COR-L47 (cell line): ENCODE results near the gene EEPD1.
"Not testable (repeated sequence)": the region's sequence is repeated elsewhere in the genome, so short reads cannot be mapped to it uniquely, and the experiment has no call there.

Source experiments
- DNase-seq: peaks from one replicate; lab custom pipeline; 2025; lab: John Stamatoyannopoulos, UW

The EEPD1 gene

DNA sequence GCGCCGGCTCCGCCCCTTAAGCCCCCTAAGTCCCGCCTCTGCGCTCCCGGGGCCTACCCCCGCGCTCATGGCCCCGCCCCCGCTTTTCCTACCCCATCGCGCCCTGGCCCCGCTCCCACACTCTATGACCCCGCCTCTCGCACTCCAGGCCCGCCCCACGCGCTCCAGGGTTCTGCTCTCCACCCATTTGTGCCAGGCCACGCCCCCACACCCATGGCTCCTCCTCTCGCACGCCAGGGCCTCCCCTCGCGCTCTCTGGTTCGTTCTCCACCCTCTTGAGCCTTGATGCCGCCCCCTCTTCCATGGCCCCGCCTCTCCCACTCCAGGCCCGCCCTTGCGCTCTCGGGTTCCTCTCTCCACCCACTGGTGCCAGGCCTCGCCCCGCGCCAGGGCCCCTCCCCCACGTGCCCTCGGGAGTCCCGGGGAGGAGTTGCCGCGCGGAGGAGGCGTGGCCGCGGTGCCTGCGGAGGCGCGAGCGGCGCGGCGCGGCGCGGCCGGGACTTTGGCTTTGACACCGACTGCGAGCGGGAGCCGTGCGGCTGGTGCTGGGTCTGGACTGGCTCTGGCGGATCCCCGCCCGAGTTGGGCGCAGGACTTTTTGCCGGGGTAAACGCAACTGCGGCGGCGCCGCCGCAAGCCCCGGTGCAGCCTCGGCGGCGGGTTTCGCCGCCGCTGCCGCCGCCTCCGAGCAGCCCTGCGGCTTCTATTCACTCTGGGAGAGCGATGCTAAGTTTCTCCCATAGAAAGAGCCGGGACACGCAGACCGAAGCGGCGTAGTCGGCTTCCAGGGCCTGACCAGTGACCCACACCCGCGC lies at the start of gene EEPD1:
TSS of gene EEPD1 (plus strand) at position 499 of the 815 bp plus-strand sequence. CDS start 1,071 bp downstream, outside the sequence.
- DNase-seq = peak; percentile 89

DNA sequence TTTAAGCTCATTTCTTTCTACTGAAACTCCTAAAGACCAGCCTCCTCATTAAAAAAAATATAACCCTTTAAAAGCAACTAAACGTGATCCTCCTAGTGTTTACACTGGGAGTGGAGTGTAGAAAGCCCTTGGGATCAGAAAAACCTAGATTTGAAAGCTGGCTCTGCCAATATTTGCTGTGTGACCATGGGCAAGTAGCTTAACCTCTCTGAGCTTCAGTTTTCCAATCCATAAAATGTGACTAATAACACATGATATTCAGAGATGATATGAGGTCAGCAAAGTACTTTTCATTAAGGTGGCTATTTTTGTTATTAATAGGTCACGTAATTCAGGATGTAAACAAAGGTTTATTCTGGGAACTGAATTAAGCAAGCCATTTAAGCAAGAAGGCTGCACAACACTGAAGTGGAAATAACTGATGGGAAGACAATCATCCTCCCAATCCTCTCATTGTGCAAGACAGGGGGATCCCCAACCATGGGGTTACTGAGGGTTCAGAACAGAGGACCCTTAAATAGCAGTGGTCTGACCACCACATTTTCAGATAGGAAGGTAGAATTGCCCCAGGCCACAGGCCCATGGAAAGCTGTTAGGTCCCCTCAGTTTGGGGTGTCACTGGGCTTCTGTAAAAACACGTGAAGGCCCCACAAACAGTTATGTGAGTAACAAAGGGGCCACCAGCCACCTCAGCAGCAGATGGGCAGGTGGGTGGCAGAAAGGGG lies 49.1 kb upstream of the EEPD1 start:
- DNase-seq = no peak

DNA sequence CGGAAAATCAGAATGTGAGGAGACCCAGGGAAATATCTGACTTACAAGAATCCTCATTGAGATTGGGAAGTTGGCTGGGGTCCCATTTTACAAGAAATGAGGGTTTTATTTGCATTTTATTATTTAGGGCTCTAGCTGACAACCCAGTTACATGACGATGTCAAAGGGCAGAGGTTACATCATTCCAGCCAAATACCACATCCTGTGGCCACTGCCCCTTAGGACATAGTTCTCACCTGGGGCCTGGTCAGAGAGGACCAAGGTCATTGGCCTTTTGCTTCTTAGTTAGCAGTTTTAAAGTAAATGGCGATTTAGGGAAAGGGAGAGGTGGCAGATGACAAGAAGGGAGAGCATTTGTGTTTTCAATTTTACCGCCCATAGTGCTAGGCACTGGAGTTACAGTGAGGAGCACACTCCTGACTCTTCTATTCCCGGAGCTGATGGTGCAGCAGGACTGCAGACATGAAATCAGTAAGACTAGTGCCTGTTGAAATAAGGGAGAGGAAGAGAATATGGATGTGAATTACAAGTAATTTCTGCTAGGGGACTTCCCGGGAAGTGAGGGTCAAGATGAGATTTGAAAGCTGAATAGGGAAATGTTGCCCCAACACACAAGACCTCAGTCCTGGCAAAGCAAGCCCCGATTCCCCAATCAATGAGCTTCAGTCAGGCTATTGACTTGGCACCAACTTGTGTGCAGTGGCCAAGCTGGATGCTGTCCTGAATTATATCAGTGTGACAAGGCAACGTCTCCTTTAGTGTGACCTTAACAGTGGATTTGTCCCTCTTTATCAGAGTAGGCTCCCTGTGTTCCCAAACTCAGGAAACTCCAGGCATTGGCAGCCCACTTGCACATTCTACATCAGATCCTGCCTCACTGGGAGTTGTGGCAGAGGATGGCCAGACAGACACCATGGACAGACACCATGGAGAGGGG lies 45.8 kb upstream of the EEPD1 start:
- DNase-seq = not testable (repeated sequence)

DNA sequence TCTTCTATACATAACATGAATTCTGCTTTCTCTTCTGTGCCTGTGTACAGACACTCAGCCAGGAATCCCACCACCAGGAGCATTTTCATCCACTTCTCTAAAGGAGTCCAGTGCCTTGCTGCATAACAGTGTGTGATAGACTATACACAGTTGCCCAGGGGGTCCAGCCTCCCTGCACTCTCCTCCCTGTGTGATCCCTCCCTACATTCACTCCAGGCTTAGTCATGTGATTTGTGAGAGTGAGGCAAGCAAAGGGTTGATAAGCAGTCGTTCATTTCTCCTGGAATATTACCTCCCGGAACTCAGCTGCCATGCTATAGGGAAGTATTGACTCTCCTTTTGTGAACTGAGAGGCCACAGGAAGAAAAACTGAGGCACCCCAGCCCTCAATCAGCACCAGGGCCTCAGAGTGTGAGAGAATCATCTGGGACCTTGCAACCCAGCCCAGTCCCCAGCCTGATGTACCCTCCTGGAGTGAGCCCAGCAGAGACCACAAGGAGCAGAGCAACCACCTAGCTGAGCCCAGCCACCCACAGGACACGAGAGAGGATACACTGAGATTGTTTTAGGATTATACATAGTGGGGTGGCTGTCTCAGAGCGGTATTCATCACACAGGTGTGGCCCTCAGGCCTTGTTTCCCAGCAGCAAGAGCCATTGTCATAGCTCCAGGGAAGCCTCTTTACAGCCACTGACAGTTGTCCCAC lies 45.0 kb upstream of the EEPD1 start:
- DNase-seq = no peak

DNA sequence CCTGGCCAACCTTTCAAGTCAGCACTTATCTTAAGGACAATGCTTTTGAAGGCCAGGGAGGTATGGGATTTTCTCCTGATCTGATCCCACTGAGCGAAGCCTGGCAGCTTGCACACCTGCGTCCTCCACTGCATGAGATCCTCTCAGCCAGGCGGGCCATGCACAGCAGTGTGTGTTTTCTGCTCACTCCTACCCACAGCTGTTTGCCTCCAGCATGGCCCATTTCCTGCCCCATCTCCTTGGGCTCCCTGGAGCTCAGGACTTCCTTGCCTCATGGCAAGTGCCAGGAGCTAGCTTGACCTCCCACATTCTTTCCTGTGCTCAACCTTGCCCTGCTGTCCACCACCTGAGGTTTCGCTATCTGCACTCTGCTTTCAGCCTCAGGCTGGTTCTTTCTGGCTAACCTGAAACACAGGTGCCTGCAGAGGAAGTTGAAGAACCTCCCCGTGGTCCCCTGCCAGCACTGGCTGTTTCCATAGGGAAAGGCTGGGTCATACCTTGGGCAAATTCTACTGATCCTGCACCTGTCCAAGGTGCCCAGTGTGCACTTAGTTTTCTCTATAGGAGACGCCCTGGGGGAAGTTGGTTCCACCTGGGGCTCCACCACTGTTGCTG lies 43.9 kb upstream of the EEPD1 start:
- DNase-seq = peak; percentile 48

DNA sequence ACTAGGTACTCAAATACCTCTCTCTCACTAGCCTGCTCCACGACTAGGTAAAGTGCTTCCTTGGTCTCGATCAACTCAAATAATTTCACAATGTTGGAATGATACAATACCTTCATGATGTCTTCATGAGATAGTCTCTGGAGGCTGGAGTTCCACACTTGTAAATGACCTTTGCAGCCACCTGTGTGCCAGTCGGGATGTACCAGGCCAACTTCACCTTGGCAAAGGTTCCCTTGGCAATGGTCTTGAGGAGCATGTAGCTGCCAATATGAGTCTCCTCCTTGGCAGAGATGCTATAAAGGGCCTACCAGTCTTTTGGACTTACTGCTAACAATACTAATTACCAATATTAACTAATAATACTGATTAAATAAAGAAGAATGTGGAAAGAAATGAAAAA lies 42.5 kb upstream of the EEPD1 start:
- DNase-seq = no peak

DNA sequence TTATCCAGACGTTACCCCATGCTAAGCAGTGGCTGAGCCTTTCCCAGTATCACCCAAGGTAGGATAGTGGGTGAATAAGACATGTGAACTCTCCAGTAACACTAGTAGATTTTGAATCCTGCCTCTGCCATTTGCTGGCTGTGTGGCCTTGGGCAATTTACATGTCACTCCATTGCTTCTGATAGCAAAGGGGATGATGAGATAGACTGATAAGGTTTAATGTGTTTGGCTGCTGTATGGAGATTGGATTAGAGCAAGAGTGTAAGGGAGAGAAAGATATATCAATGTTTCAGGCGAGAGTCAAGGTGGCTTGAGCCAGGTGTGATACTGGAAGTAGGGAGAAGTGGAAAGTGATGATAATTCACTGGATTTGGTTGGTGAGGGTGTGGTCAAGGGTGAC lies 40.1 kb upstream of the EEPD1 start:
- no peak for DNase-seq

DNA sequence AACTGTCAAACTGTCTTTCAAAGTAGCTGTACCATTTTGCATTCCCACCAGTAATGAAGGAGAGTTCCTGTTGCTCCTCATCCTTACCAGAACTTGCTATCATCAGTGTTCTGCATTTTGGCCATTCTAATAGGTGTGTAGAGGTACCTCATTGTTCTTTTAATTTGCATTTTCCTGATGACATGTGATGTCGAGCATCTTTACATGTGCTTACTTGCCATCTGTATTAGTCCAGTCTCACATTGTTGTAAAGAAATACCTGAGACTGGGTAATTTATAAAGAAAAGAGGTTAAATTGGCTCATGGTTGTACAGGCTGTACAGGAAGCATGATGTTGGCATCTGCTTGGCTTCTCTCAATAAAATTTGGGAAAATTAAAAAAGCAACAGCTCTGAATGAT lies 38.7 kb upstream of the EEPD1 start:
- DNase-seq = no peak

DNA sequence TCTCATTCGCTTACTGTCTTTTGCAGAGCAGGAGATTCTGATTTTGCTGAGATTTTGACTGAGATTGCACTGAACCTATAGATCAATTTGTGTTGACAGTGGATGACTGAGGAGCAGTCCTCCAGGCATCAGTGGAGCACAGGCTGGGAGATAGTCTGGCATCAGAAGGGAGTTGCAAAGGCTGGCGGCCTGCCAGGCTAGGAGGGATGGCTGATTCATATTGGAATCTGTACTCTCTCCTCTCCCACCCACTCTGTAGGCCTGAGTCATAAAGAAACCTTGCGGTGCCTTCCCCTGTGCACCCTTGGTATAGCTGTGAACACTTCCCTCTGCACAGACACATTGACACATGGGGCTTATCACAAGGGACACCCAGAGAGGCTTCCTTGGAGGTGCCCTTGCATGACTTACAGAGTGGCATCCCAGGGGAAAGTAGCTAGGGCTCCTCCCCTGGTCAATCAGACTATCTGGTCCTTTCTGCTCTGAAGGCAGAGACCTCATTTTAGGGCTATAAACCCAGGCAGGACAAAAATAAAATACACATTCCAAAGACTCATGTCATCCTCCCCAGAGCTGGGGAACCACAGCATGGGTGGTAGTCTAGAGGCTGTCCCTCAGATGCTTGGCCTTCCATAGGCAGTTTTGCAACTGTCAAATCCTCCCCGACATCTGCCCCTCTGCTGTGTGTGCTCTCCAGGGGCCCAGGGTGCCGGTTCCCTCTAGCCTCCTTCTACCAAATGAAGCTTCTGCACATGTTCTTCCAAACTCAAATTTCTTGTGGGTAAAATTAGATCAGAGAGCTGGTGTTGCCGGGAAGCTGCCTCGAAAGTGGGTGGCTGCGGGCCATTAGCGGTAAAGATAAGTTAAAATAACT lies 37.4 kb upstream of the EEPD1 start:
- DNase-seq = peak; percentile 5

DNA sequence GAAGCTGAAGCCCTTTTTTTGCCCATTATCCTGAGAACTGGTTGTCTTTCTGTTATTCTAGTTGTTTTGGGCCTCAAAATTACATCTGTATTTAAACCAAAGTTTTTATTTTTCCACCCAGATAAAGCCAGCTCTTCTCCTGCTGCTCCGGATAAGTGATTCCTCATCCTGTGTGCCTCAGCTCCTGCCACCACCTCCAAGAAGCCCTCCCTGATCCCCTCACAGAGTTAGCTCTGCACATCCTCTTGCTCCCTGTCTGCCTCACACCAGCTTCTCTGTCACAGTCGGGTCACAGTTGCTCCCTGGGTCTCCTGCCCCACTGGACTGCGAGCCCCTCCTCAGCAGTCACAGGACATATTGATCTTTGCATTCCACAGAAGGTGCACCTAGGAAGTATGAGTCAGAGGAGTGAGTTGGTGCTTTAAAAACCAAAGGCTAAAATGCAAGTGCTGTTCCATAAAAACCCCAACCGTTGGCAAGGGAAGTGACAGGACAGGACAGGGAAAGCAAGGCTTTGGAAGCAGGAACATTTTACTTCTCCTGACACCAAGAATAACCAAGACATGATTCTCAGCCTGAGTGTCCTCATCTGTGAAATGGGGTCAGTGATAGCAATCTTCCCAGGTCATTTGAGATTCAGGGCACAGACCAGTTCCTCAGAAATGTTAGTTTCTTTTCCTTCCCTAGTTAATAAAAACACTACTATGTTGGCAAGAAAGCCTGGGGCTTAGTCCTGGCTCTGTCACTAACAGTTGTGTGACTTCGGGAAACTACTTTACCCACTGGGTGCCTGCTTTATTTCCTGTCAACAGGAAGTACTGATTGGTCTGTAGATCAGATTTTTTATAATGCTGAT lies 36.5 kb upstream of the EEPD1 start:
- DNase-seq = no peak

DNA sequence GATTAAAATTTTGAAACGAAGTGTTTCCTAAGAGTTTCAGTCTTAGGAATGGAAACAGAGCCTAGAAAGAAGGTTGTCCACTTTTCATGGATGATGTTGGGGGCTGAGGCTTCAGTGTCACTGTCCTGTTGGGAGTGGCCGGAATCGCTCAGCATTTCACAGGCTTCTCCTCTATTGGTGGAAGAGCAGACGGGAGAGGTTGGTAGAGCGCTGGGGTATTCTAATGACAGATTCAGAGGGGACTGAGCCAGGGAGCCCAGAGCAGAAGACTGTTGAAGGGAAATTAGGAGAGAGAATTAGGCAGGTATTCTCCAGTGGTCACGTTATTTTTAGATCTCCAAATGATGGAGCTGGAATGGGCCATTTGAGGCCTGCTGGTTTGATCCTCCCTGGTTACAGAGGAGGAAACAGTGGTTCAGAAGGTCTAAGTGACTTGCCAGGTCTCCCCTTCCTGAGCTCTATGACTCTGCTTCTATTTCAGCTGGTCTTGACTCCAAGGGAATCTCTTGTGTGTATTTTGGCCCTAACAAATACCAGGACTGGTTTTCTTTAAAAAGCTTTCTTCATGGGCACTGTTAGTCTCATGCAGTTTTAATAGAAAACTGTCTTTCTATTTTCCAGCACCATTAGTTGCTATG lies 35.7 kb upstream of the EEPD1 start:
- DNase-seq = no peak

DNA sequence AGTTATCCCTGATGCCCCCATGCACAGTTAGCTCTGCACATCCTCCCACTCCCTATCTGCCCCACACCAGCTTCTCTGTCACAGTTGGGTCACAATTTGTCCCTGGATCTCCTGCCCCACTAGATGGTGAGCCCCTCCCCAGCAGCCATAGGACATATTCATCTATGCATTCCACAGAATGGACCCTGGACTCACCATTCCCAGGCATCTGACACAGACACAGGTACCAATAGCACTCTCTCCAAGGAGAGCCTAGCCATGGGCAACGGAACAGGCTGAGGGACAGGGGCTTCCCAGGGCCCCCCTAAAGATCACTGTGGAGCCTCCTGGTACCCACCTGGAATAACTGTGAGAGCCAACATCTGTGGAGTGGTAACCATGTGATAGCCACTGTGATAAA lies 34.7 kb upstream of the EEPD1 start:
- no peak for DNase-seq

DNA sequence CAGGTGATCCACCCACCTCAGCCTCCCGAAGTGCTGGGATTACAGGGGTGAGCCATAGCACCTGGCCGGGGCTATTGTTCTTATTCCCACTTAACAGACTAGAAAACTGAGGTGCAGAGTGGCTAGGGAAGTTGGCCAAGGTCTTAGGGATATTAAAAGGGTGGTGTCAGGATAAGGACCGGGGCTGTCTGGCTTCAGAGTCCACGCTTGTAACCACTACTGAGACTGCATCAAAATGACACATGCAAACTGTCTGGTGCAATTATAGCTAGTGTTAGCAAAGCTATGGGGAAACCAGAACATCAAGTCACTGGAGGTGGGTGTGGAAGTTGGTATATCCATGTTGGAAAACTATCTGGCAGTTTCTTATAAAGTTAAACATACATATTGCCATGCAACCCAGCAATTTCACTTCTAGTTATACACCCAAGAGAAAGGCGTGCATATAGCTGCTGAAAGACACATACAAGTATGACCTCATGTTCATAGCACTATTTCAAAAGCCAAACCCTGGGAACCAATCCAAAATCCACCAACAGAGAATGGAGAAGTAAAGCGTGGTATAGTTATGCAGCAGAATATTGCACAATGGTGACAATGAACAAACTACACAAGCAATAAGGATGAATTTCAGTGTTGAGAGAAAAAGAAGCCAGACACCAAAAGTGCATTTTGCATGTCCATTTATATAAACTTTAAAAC lies 33.9 kb upstream of the EEPD1 start:
- no peak for DNase-seq

DNA sequence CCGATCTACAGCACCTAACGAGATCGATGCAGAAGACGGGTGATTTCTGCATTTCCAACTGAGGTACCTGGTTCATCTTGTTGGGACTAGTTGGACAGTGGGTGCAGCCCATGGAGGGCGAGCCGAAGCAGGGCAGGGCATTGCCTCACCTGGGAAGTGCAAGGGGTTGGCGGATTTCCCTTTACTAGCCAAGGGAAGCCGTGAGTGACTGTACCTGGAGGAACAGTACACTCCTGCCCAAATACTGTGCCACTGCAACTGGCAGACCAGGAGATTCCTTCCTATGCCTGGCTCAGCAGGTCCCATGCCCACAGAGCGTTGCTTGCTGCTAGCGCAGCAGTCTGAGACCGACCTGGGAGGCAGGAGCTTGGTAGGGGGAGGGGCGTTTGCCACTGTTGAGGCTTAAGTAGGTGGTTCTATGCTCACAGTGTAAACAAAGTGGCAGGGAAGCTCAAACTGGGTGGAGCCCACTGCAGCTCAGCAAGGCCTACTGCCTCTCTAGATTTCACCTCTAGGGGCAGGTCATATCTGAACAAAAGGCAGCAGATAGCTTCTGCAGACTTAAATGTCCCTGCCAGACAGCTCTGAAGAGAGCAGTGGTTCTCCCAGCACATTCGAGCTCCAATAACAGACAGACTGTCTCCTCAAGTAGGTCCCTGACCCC lies 32.9 kb upstream of the EEPD1 start:
- not testable (repeated sequence) for DNase-seq

DNA sequence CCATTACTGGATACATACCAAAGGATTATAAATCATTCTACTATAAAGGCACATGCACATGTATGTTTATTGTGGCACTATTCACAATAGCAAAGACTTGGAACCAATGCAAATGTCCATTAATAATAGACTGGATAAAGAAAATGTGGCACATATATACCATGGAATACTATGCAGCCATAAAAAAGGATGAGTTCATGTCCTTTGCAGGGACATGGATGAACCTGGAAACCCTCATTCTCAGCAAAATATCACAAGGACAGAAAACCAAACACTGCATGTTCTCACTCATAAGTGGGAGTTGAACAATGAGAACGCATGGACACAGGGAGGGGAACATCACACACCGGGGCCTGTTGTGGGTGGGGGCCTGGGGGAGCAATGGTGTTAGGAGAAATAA lies 27.4 kb upstream of the EEPD1 start:
- DNase-seq = not testable (repeated sequence)

DNA sequence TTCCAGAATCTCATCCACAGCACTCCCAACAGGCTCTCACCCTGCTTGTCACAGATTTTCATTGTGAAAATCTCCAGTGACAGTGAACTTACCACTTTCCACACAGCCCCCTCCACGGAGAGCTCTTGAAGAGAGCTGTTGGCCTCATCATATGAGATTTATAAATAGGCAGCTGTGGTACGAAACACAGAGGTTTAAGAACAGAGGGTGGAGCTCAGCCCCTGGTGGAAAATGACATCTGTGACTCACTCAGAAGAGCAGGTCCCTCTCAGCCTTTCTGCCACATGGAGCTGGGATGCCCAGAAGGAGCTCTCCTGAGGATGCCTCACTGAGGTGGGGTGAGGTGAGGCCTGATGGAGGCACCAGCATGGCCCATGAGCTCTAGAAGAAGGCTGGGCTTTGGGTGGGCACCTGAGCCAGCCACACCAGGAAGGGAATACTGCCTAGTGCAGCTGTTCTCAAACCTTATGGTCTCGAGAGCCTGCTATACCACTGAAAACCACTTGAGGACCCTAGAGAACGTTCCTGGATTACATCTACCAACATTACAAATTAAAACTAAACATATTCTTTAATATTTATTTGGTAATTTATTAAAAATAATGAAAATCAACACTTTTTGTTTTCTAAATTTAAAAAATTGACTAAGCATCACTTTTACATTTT lies 25.8 kb upstream of the EEPD1 start:
- no peak for DNase-seq

DNA sequence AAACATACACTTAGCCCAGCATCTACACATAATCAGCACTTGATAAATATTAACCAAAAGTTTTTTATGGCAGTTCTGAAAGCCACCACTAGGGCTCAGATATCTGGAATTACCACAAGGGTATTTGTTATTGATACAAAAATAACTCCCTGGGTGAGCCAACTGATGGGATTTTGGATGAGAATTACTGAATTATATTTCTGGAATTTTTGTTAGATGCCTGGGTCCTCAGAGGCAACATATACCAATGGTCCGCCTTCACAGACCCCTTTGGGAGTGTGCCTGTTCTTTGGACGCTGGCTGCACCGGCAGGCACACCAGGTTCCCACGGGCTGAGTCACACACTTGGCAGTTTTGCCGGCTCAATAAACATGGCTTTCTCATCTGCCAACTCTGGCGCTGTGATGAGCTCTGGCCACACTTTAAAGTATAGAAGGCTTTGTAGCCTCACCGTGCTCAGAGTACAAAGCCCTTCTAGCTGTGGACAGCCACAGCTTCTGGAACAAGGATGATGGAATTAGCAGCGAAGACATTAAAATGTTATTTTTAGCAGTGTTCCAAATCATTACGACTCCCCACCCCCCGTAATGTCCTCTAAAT lies 24.5 kb upstream of the EEPD1 start:
- DNase-seq = peak; percentile 61
